Adrenal gland (tissue), 12 donors: Measurements from ENCODE around the gene CBLN1. TPM values are rescaled to one million over a fixed set of nuclear protein-coding genes. Genes with fewer than 3 reads are reported as not detected.

ENCODE experiments used
- DNase-seq, 7 donors: peaks; one replicate each; pipeline ENCODE4 v3.0.0-alpha.2; 2019 to 2020
- H3K27ac ChIP-seq, 5 donors: fragments of 200-600 bp; sonication (generic) in 4 of 5; 1 replicate in 3 of 5; 2 replicates in 2 of 5; pipeline versions ENCODE4 v1.5.1 to v1.8.0; 2016 to 2020; ENCODE audit warnings: mild to moderate bottlenecking in 1 of 5
- H3K27me3 ChIP-seq: fragments of 200-600 bp; 2 replicates; pipeline ENCODE4 v1.8.0; 2021
- H3K36me3 ChIP-seq, 2 donors: fragments of 200-600 bp; replicated peaks in 1 of 2; 1 replicate in 1 of 2; 2 replicates in 1 of 2; pipeline versions ENCODE4 v1.5.1 to v1.8.0; 2018 to 2022
- H3K4me1 ChIP-seq, 2 donors: fragments of 200-600 bp; replicated peaks in 1 of 2; 1 replicate in 1 of 2; 2 replicates in 1 of 2; pipeline versions ENCODE4 v1.5.1 to v1.8.0; 2018 to 2021
- H3K4me3 ChIP-seq, 4 donors: fragments of 200-600 bp; sonication (generic) in 3 of 4; one replicate each; pipeline ENCODE4 v1.5.1; 2016 to 2018
- H3K9me3 ChIP-seq, 3 donors: fragments of 200-600 bp; sonication (generic) in 1 of 3; replicated peaks in 1 of 3; 1 replicate in 2 of 3; 2 replicates in 1 of 3; pipeline versions ENCODE4 v1.5.1 to v1.8.0; 2016 to 2021
- CTCF ChIP-seq, 6 experiments: fragments of 450-650 bp in 4 of 6; fragments of 200-600 bp in 2 of 6; sonication (generic) in 1 of 6; IDR thresholded peaks; 1 replicate in 5 of 6; 2 replicates in 1 of 6; pipeline versions ENCODE4 v1.5.1 to v1.8.0; 2016 to 2021; ENCODE audit warnings: antibody characterized with exemption in 6 of 6, mild to moderate bottlenecking in 2 of 6, moderate library complexity in 1 of 6
- POLR2A ChIP-seq, 2 donors: fragments of 450-650 bp; IDR thresholded peaks; one replicate each; pipeline ENCODE4 v1.6.1; 2017; ENCODE audit warnings: antibody characterized with exemption in 2 of 2, mild to moderate bottlenecking in 2 of 2, moderate library complexity in 1 of 2
- WGBS, 4 donors: extraction: QIAGEN DNeasy Blood & Tissue Kit in 2 of 4; methylation state at CpG; one replicate each; pipeline versions ENCODE4 v1.1.5 to v1.1.7; 2013 to 2017; 5-methylcytosine and 5-hydroxymethylcytosine counted together
- intact Hi-C, 2 donors: fragments of 100-400 bp; cut with DNase I; formaldehyde crosslinking; loops; one replicate each; pipeline versions ENCODE4 v1.14.1 to v1.15.0; 2022 to 2023
- polyA plus RNA-seq, 3 donors: library from polyadenylated mRNA; stranded (reverse); fragments of 200-250 nt in 2 of 3; fragments of 350-450 nt in 1 of 3; fragmentation: Illumina TruSeq in 1 of 3; extraction: RNeasy Lipid Tissue Mini Kit (QIAGEN cat#74804) in 1 of 3; gene quantifications; one replicate each; pipeline ENCODE4 v1.2.3, GENCODE V29; 2013 to 2014
- total RNA-seq, 9 donors: library from RNA; depleted of rRNA in 4 of 9; stranded (reverse); fragments of >200 nt in 4 of 9; fragments of 120-200 nt in 1 of 9; fragmentation: NEBNext Ultra II Directional in 1 of 9; extraction: Animal tissue kit (Norgen Biotek cat#: 25700) in 1 of 9; gene quantifications; one replicate each; pipeline versions ENCODE4 v1.1.0 to v1.2.4, GENCODE V29; 2013 to 2023
- donor health status: healthy with polysubstance abuse.
- donor health status: Bipolar disorder and iron deficiency.
- donor health status: DM: yes; HTN: yes; CAD: no.
- donor health status: DM: no; HTN: no; CAD: no.
- donor health status: DM: no; HTN: no; CAD: no.
- donor health status: DM: yes; HTN: yes; CAD: no.

The CBLN1 gene
- total and polyA plus RNA-seq, 12 donors = 0.08 to 2.8 (median 0.27) TPM; not detected in 3

- Histone ChIP-seq H3K9me3 (no peaks in the 10 kb centered on the region), H3K27ac (no peak overlapping the region), H3K27me3 (peaks cover 5% of the 10 kb centered on the region), H3K4me1 (no peaks in the 10 kb centered on the region), H3K4me3 (no peak overlapping the region), H3K36me3 (no peaks in the 10 kb centered on the region)
- TF ChIP-seq CTCF (IDR thresholded peaks at IDR 0.05) (no peak), POLR2A (IDR thresholded peaks at IDR 0.05) (no peak)
- DNase-seq = no peak
- WGBS, 4 donors = 51 to 69% (median 60%) methylated on average over 3 of the region's 3 CpGs
- intact Hi-C loops = no loop called here
Measured at GRCh38 chr16:49269201-49269600, 12.4 kb downstream of the CBLN1 start.

- intact Hi-C loops = no loop called here
- DNase-seq = no peak
- H3K9me3 ChIP-seq = no peaks in the 10 kb centered on the region
- H3K27me3 ChIP-seq = no peaks in the 10 kb centered on the region
- no peaks in the 10 kb centered on the region for H3K36me3 ChIP-seq
- H3K4me1 ChIP-seq = no peaks in the 10 kb centered on the region
- no peak overlapping the region for H3K4me3 ChIP-seq
- TF ChIP-seq CTCF (IDR thresholded peaks at IDR 0.05) (no peak), POLR2A (IDR thresholded peaks at IDR 0.05) (no peak)
- WGBS, 4 donors = 44 to 63% (median 53%) methylated on average over 1 of the region's 1 CpG
- H3K27ac ChIP-seq = no peak overlapping the region
Measured at GRCh38 chr16:49268667-49269066, 13.0 kb downstream of the CBLN1 start.

GRCh38 chr16:49262501-49262900 lies 19.1 kb downstream of the CBLN1 start:
- WGBS, 4 donors = 66 to 76% (median 75%) methylated on average over 5 of the region's 5 CpGs

GRCh38 chr16:49261930-49262329 lies 19.7 kb downstream of the CBLN1 start:
- intact Hi-C loops = no loop called here
- H3K36me3 ChIP-seq = no peaks in the 10 kb centered on the region

More at GRCh38 chr16:49262501-49262900, 19.1 kb downstream of the CBLN1 start:
- TF ChIP-seq POLR2A (IDR thresholded peaks at IDR 0.05) = no peak
- no peak for TF ChIP-seq CTCF (IDR thresholded peaks at IDR 0.05)
- intact Hi-C loops = no loop called here
- H3K4me1 ChIP-seq = no peaks in the 10 kb centered on the region
- no peak for DNase-seq
- H3K27me3 ChIP-seq = no peaks in the 10 kb centered on the region
- H3K27ac ChIP-seq = no peak overlapping the region
- no peaks in the 10 kb centered on the region for H3K9me3 ChIP-seq
- H3K4me3 ChIP-seq = no peak overlapping the region
- H3K36me3 ChIP-seq = no peaks in the 10 kb centered on the region

More at GRCh38 chr16:49261930-49262329, 19.7 kb downstream of the CBLN1 start:
- Histone ChIP-seq H3K27ac (no peak overlapping the region), H3K4me3 (no peak overlapping the region), H3K4me1 (no peaks in the 10 kb centered on the region), H3K9me3 (no peaks in the 10 kb centered on the region), H3K27me3 (no peaks in the 10 kb centered on the region)
- DNase-seq = no peak
- TF ChIP-seq CTCF (IDR thresholded peaks at IDR 0.05) = no peak
- no peak for TF ChIP-seq POLR2A (IDR thresholded peaks at IDR 0.05)
